Right renal cortex interstitium (tissue), 3 donors: ENCODE measurements around the gene ALOX15. TPM values are rescaled to one million over a fixed set of nuclear protein-coding genes. Genes with fewer than 3 reads are reported as not detected.
"Not testable (repeated sequence)": the region's sequence is repeated elsewhere in the genome, so short reads cannot be mapped to it uniquely, and the experiment has no call there.

ENCODE experiments used
- DNase-seq, 3 donors: peaks; one replicate each; pipeline ENCODE4 v3.0.0-alpha.2; 2013; ENCODE audit warnings: low read depth in 3 of 3, low spot score in 2 of 3
- polyA plus RNA-seq, 3 donors: library from polyadenylated mRNA; unstranded; fragments of 120-200 nt; gene quantifications; one replicate each; pipeline ENCODE4 v1.2.1, GENCODE V29; 2013; ENCODE audit not compliant: insufficient read length in 3 of 3

ALOX15 gene, protein sequence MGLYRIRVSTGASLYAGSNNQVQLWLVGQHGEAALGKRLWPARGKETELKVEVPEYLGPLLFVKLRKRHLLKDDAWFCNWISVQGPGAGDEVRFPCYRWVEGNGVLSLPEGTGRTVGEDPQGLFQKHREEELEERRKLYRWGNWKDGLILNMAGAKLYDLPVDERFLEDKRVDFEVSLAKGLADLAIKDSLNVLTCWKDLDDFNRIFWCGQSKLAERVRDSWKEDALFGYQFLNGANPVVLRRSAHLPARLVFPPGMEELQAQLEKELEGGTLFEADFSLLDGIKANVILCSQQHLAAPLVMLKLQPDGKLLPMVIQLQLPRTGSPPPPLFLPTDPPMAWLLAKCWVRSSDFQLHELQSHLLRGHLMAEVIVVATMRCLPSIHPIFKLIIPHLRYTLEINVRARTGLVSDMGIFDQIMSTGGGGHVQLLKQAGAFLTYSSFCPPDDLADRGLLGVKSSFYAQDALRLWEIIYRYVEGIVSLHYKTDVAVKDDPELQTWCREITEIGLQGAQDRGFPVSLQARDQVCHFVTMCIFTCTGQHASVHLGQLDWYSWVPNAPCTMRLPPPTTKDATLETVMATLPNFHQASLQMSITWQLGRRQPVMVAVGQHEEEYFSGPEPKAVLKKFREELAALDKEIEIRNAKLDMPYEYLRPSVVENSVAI
- polyA plus RNA-seq = under 1 TPM; 0.37 to 0.43 (median 0.37) TPM

DNA sequence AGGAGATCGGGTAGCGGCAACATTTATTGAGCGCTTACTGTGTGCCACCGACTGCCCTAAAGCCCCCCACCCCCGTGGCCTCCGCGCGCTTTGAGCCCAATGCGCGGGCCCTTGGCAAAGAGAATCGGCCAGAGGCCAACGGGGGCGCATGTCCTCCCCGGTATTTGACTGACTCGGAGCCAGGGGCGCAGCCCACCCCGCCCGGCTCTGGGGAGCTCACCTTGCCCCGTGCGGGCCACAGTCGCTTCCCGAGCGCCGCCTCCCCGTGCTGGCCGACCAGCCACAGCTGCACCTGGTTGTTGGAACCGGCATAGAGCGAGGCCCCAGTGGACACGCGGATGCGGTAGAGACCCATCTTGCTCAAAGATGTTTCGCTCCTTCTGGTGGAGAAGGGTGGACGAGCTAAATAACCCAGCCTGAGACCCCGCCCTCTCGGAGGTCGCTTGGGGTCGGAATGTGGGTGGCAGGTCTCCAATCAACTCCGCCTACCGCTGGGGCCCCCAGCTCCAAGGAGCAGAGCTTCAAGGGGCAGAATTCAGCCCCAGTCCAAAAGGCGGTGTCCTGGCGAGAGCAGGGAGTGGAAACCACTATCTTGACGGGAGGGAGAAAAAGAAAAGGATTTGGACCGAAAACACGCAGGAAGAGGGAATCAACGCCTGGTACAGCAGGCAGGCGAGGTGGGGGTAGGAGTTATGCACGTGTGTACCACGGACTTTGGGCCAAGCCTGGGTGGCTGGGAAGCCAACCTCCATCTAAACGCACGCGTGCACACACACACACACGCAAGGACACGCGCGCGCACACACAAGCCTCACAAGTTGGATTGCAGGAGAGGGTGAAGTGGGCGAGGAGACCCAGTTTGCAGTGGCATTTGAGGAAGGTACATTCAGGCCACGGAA, at the start of gene ALOX15:
Gene ALOX15 (minus strand): TSS at position 382 of the 899 bp plus-strand sequence. CDS start 27 bp downstream, at position 355.
- no peak for DNase-seq

DNA sequence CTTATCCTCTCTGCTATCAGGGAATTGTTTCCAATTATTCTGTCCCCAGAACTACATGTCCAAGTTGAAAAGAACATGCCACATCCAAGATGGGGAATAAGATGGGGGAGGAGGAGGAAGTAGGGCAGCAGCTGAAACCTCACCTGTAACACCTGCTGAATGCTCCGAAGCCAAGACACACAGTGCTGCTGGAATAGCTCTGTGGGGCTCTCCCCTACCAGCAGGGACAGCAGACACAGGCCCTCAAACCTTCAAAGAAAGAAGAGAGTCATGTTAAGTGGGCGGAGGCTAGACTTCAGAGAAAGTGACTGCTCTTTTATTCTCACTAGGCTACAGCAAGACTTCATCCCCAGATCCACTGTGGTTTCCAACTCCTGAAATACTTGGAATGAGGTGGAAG, 49.3 kb upstream of the ALOX15 start:
- DNase-seq = no peak

DNA sequence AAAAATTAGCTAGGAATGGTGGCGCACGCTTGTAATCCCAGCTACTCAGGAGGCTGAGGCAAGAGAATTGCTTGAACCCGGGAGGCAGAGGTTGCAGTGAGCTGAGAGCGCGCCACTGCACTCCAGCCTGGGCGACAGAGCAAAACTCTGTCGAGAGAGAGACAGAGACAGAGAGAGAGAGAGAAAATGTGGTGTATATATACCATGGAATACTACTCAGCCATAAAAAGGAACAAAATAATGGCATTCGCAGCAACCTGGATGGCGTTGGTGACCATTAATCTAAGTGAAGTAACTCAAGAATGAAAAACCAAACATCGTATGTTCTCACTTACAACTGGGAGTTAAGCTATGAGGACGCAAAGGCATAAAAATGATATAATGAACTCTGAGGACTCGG, 48.4 kb upstream of the ALOX15 start:
- not testable (repeated sequence) for DNase-seq

DNA sequence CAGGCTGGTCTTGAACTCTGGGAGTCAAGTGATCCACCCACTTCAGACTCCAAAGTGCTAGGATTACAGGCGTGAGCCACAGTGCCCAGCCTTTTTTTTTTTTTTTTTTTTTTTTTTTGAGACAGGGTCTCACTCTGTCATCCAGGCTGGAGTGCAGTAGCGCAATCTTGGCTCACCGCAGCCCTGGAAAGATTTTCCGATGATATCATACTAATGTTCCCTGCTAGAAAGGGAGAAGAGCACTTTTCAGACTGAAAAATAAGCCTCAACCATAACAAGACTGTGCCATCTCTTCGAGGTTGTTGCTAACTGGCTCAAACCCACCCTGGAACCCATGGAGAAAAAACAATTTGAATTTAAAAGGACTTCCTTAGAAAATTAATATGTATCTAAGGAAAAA, 42.3 kb upstream of the ALOX15 start:
- DNase-seq = not testable (repeated sequence)

DNA sequence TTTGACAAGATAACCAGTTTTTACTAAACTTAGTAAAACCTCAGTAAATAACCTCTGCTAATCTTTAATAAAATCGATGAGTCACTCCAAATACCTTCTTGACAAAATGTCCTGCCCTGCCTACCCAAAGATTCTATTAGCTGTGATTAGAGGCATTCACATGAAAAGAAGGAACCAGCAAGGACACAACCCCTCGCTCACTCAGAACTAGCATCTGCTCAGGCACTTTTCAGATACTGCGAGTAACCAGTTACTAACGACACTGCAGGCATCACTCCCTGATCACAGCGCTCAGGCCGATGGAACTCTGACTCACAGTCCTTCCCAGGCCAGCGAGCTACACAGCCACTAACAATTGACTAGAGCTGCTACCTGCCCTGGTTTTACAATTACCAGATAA, 38.2 kb upstream of the ALOX15 start:
- DNase-seq = no peak

DNA sequence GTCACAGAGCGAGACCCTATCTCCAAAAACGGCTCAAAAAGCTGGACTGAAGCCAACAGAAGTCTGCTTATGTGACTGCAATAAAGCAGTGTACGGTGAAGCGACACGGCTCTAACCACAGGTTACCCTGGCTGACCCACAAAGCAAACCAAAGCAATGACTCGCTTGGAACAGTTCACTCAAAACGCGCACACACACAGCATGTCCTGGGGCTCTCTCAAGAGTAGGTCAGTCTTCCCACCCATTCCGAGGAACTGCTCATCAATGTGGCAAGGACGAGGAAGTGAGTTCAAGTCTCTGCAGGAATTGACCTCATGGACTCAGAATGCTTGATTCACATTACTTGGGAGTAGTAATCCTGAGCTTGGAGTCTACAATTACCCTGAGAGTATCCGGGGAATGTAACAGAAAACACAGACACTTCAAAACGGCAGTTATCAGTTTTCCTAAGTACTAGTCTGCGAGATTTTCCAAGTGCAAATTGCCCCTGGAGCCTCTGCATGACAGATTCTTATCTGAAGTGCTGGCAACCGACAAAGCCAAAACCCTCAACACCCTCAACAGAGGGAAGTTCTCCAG, 37.1 kb upstream of the ALOX15 start:
- DNase-seq = no peak

DNA sequence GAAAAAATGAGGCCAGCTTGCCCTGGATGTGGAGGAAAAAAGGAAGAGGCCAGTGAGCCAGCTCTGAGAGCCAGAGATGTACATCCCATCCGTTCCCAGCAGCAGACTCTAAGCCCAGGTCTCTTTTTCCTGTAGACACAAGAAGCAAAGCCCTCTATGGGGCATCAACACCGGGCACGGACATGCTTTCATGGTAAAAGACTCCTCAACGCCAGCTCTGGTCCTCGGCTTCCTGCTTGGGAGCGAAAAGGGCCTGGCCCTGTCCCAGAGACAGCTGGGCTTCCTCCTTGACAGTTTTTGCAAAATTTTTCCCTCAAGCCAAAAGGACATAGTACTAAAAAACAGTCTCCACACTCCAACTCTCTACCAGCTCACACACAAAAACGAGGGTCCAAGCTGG, 35.3 kb upstream of the ALOX15 start:
- no peak for DNase-seq

DNA sequence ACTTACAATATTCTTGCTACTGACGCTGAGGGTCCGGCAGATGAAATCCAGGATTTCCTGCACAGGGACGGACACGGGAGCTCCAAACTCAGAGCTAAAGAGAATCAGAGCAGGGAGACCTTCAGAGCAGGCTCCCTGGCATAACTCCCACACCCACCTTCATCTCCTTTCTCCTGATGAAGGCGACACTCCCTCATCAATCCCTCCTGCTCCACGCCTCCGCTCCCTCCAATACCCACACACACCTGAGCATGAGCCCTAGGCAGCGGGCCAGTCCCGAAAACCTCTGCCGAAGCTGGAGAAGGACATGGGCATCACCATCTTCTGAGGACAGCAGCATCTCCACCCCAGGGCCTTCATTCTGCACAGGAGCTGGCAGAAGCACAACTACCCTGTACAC, 34.3 kb upstream of the ALOX15 start:
- DNase-seq = no peak

DNA sequence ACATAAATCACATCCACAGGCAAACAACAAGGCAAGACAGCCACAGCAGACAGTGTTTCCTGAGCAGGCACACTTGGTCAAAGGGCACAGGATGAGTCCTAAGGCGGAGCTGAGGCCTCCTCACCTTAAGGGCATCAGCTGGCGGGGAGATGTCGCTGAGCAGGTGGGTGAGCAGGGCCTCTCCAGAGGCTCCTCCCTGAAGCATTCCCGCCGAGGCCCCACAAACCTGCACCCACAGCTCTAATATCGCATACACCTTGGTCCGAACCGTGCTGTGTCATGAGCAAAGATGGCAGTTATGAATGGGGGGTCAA, 33.2 kb upstream of the ALOX15 start:
- DNase-seq = no peak

DNA sequence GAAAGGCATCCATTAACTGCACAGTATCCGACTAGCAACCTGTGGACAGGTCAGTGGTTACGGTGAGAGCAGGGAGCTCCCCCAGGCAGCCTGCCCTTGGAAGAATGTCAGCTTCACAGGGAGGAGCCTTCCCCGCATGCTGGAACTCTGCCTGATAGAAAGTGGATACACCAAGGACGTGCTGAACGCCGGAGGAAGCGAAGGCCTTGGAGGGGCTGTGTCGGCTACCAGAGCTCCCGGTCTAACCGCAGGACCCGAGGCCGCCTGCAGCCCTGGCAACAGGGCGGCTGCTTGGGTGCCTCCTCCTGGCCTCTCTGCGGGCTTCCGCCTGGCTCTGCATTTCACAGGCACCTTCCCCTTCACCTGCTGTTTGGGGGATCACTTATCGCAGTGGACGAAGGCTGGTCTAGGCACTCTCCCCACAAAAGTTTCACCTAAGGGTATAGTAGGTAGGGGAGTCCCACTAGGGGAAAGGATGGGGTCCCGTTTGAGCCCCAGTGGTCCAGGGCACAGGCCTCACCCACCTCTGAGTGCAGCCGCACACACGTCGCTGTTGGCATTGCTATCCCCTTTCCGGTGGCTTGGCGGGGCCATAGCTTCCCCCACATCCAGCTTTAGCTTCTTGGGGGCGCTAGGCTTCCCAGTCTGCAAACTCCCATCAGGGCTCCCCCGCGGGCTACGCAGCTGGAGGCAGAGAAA, 32.7 kb upstream of the ALOX15 start:
- no peak for DNase-seq

DNA sequence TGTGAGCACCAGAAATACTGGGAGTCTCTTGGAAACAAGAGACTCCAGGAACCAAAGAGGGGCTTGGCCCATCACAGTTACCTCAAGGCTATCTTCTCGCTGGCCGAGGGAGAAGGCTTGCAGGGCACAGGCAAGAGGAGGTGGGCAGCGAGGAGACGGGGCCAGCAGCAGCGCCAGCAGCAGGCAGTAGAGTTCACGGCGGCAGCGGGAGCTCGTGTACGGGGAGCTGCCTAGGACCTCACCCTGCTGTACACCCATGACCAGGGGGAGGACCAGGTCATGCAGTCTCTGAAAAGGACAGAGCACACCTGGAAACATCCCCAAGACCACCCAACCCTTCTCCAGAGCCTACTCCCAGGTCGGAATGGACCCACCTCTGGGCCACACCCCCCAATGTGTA, 31.7 kb upstream of the ALOX15 start:
- DNase-seq = no peak

DNA sequence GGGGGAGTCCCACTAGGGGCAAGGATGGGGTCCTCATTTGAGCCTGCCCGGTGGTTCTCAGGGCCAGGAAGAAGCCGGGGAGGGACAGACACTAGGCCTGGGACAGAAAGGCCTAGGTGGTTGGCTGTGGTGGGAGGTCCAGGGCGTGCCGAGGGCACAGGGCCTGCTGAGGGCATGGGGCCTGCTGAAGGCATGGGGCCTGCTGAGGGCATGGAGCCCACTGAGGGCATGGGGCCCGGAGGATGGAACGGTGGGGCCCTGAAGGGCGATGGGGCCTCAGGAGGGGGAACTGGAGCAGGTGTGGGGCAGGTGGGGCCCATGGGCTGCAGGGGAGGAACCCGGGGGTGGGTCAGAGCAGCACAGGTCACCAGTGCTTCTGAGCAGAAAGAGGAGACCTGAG, 31.3 kb upstream of the ALOX15 start:
- DNase-seq = no peak

DNA sequence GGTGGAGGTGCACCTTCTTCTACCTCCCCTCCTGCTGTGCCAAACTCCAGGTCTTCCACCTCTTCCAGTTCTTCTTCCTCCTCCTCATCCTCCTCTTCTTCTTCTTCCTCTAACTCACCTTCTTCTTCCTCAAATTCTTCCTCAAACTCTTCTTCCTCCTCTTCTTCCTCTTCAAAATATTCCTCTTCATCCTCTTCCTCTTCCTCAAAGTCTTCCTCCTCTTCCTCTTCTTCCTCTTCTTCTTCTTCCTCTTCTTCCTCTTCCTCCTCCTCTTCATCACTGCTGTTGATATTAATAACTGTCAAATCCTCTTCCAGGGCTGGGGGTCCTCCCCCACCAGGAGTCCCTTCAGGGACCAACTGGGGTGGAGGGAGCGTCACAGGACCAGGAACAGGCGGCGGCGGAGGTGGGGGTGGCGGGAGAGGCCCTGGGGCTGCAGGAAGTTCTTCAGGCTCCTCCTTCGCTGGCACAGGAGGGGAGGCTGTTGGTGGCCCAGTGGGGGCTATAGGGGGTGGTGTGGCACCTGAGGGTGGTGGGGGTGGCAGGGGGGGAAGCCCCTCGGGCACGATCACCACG, 30.7 kb upstream of the ALOX15 start:
- DNase-seq = no peak

DNA sequence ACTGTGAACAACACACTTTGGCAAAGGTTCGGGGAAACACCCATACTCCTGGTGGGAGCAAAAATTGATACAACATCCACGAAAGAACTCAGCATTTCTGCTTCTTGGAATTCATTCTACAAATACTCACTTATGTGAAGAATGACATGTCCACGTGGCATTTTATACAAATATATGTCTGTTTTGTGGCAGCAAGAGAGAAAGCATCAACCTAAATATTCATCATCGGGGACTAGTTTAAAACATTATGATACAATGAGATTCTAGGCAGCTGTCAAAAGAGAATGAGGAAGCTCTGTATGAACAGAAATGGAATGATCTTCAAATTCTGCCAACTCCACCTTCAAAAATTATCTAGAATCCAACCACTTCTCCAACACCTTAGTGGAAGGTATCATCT, 25.7 kb upstream of the ALOX15 start:
- no peak for DNase-seq

DNA sequence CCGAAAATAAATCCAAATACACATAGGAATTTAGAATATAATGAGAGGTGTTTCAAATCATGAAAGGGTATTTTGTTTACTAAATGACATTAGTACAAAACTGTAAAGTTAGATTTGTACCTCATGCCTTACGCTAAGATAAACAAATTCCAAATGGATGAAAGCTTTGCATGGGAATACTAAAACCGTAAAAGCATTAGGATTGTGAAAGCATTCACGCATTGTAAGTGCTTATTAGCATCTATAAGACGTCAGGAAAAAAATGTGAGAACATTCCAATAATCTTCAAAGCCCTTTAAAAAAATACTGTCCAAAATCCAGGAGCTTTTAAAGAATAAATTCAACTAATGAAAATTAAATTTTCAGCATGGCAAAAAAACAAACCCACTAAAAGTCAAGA, 24.8 kb upstream of the ALOX15 start:
- no peak for DNase-seq

DNA sequence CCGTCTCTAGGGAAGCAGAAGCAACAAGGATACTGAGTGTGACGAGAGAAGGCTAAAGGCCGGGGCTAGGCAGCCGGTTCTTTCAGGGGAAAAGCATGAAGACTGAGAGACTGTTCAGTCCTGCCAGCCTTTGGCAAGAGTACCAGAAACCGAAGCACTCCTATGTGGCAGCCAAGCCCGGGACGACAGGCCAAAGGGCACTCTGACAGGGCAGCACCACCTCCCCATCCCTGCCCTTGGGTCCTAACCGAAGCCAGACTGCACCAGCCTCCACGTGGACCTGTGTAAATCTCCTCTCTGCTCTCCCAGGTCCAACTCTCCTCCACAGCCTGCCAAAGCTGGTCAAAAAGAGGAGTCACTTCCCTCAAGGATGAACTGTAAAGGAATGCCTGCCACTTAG, 23.5 kb upstream of the ALOX15 start:
- DNase-seq = no peak

DNA sequence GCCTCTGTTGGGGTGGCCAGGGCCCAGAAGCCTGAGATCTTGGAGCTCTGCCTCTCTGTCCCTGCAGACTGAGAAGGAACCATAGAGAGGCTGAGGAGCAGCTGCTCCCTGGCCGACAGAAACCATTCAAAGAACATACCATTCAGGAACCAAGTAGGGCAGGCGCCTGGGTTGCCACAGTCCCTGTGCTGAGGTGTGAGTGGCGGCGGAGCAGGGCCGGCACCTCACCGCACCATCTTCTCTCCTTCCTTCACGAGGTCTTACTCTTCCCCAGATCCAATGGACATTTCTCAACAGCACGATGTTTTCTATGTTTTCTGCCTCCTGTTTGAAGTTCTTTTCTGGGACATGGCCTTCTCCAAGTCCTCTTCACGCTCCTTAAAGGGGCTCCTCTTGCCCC, 22.8 kb upstream of the ALOX15 start:
- no peak for DNase-seq

DNA sequence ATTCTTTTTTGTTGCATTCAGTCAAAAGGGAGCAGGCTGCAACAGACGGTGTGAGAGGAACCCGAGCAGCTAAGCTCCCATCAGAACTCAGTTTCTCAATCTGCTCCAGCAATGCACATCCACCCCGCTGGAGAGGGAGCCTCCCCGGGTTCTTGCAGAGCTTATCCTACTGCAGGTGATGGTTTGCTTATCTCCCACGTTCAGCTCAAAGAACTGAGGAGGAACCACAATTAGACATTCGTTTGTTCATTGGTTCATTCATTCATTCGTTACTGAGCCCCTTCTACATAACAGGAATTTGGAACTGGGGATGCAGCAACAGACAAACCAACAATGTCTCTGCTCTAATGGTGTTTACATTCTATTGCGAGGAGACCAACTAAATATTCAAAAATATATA, 22.2 kb upstream of the ALOX15 start:
- no peak for DNase-seq

DNA sequence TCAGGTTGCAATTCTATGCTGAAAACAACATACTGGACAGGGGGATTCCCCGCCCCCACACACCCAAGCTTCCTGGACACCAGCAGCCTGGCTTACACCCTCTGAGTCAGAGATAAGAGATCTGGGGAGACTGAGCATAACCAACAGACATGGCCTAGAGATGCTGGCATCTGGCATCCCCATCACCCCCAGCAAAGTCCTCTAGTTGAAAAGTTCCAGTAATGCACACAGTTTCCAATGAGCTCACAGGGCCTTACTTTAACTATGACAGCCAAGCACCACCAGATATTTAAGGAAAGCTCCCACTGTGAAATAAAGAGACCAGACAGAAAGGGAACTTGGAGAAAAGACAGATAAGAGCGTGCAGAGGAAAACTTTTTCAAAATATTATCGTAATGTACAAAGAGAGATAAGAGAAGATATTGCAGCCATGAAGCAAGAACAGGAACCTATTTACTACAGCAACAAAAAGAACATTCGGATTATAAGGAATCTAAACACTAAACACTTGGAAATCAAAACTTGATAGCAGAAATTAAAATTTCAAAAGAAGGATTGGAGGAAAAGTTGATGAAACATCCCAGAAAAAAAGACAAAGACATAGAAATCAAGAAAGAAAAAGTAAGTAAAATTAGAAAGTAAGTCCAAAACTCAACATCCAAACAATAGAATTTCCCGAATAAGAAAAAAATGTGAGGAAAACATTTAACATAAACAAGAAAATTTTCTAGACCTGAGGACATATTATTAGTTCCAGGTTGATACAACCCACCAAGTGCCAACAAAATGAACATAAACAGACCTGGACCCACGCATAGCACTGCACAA, 17.2 kb upstream of the ALOX15 start:
- no peak for DNase-seq
